CD4-positive, alpha-beta T cell (primary cell): Measurements from ENCODE around the gene ARMC9. TPM values are rescaled to one million over a fixed set of nuclear protein-coding genes. Genes with fewer than 3 reads are reported as not detected.

Experiments used
- ATAC-seq: fragments of 200-7000 bp; cut with Tn5 transposase; one replicate; pipeline ENCODE4 v1.10.0; 2022; ENCODE audit warnings: mild to moderate bottlenecking; ENCODE audit not compliant: poor library complexity
- CTCF ChIA-PET: fragments of 350-600 bp; sonication (Branson Sonifier 250); formaldehyde crosslinking; loops from one replicate; lab custom pipeline; 2021; ENCODE audit warnings: antibody characterized with exemption, inconsistent platforms; lab: Charles Lee
- POLR2A ChIA-PET: fragments of 350-600 bp; sonication (Branson Sonifier 250); formaldehyde crosslinking; loops from one replicate; lab custom pipeline; 2021; ENCODE audit warnings: antibody characterized with exemption, inconsistent platforms; lab: Charles Lee
- DNase-seq, 14 experiments: peaks; one replicate each; pipeline ENCODE4 v3.0.0-alpha.2; 2013 to 2020; ENCODE audit warnings: mixed read lengths in 2 of 14
- H3K27ac ChIP-seq, 2 donors: one replicate each; pipeline versions ENCODE4 v1.5.1 to v1.7.0; 2013; ENCODE audit warnings: low read length in 2 of 2, low read depth in 1 of 2, mild to moderate bottlenecking in 1 of 2
- H3K27me3 ChIP-seq, 2 experiments: 1 replicate in 1 of 2; 2 replicates in 1 of 2; pipeline versions ENCODE4 v1.6.1 to v1.7.0; 2013; ENCODE audit warnings: low read length in 2 of 2, control low read depth in 1 of 2, mild to moderate bottlenecking in 1 of 2, moderate library complexity in 1 of 2; ENCODE audit not compliant: insufficient read depth in 2 of 2, control insufficient read depth in 1 of 2
- H3K36me3 ChIP-seq: one replicate; pipeline ENCODE4 v1.6.1; 2013; ENCODE audit warnings: low read length, control low read depth; ENCODE audit not compliant: insufficient read depth
- H3K4me1 ChIP-seq: one replicate; pipeline ENCODE4 v1.6.1; 2013; ENCODE audit warnings: low read length, control low read depth; ENCODE audit not compliant: insufficient read depth
- H3K4me3 ChIP-seq: one replicate; pipeline ENCODE4 v1.5.1; 2013; ENCODE audit warnings: mild to moderate bottlenecking, low read length, moderate library complexity
- H3K9me3 ChIP-seq, 2 experiments: 1 replicate in 1 of 2; 2 replicates in 1 of 2; pipeline versions ENCODE4 v1.6.1 to v1.7.0; 2013; ENCODE audit warnings: low read length in 2 of 2, mild to moderate bottlenecking in 2 of 2, control low read depth in 1 of 2, moderate library complexity in 1 of 2; ENCODE audit not compliant: control insufficient read depth in 1 of 2, insufficient read depth in 1 of 2
- H3K27ac Mint-ChIP-seq: one replicate; pipeline ENCODE4 v1.8.0; 2020; ENCODE audit warnings: mixed read lengths
- H3K27me3 Mint-ChIP-seq: one replicate; pipeline ENCODE4 v1.8.0; 2021; ENCODE audit warnings: mixed read lengths
- H3K36me3 Mint-ChIP-seq: one replicate; pipeline ENCODE4 v1.8.0; 2021; ENCODE audit warnings: low read depth, mixed read lengths
- H3K4me1 Mint-ChIP-seq: one replicate; pipeline ENCODE4 v1.8.0; 2021; ENCODE audit warnings: low read depth, mixed read lengths
- H3K4me3 Mint-ChIP-seq: one replicate; pipeline ENCODE4 v1.8.0; 2020; ENCODE audit warnings: mild to moderate bottlenecking, mixed read lengths
- H3K9me3 Mint-ChIP-seq: one replicate; pipeline ENCODE4 v1.8.0; 2020; ENCODE audit warnings: mixed read lengths
- intact Hi-C, 2 experiments: fragments of 100-400 bp; cut with DNase I in 1 of 2; cut with micrococcal nuclease in 1 of 2; formaldehyde crosslinking; loops; one replicate each; pipeline versions ENCODE4 v1.15.1 to v1.9.0; 2023 to 2025; cut with DNase I, micrococcal nuclease
- total RNA-seq, 174 experiments: library from RNA in 2 of 174; stranded (reverse) in 2 of 174; gene quantifications; one replicate each; pipeline ENCODE4 v1.2.3 and lab custom pipeline; 2021 to 2026
- TF ChIP-seq, protein P1 (sequence below): fragments of 200-600 bp; IDR thresholded peaks from one replicate; pipeline ENCODE4 v1.8.0; 2022; ENCODE audit warnings: antibody characterized with exemption, mild to moderate bottlenecking

ARMC9 gene
- total RNA-seq, 2 experiments from 2014 or later, result 0.16 to 0.42 TPM

DNA sequence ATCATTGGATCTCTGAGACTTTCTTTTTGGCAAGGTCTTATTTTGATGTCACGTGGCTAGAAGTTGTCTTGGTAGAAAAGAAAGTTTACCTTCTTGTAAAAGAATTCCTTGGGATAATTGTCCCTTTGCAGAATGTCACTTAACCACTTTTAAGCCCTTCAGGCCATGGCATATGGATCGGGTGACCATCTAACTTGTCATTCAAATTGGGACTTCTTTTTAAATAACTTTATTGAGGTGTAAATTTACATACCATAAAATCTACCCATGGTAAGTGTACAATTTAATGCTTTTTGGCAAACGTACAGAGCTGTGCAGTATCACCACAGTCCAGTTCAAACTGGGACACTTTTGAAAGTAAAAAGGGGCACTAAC, 24.6 kb downstream of the ARMC9 start:
- Histone ChIP-seq H3K4me1 (no peaks in the 10 kb centered on the region), H3K27ac (no peak overlapping the region), H3K36me3 (no peaks in the 10 kb centered on the region), H3K4me3 (no peak overlapping the region), H3K9me3 (no peaks in the 10 kb centered on the region), H3K27me3 (no peaks in the 10 kb centered on the region)
- Mint-ChIP-seq H3K36me3 (no peaks in the 10 kb centered on the region), H3K27ac (no peak overlapping the region), H3K27me3 (no peaks in the 10 kb centered on the region), H3K4me3 (no peak overlapping the region), H3K9me3 (no peaks in the 10 kb centered on the region), H3K4me1 (no peaks in the 10 kb centered on the region)
- intact Hi-C loops, result no loop called here
- no peak for ATAC-seq
- no peak for DNase-seq
- ChIA-PET POLR2A (no interaction called here), CTCF (no interaction called here)
- TF ChIP-seq, protein P1, sequence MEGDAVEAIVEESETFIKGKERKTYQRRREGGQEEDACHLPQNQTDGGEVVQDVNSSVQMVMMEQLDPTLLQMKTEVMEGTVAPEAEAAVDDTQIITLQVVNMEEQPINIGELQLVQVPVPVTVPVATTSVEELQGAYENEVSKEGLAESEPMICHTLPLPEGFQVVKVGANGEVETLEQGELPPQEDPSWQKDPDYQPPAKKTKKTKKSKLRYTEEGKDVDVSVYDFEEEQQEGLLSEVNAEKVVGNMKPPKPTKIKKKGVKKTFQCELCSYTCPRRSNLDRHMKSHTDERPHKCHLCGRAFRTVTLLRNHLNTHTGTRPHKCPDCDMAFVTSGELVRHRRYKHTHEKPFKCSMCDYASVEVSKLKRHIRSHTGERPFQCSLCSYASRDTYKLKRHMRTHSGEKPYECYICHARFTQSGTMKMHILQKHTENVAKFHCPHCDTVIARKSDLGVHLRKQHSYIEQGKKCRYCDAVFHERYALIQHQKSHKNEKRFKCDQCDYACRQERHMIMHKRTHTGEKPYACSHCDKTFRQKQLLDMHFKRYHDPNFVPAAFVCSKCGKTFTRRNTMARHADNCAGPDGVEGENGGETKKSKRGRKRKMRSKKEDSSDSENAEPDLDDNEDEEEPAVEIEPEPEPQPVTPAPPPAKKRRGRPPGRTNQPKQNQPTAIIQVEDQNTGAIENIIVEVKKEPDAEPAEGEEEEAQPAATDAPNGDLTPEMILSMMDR, result no peak

- Histone ChIP-seq H3K27ac (no peak overlapping the region), H3K4me3 (no peak overlapping the region), H3K4me1 (no peaks in the 10 kb centered on the region), H3K9me3 (no peaks in the 10 kb centered on the region), H3K27me3 (no peaks in the 10 kb centered on the region), H3K36me3 (no peaks in the 10 kb centered on the region)
- Mint-ChIP-seq H3K4me1 (no peaks in the 10 kb centered on the region), H3K9me3 (no peaks in the 10 kb centered on the region), H3K27ac (no peak overlapping the region), H3K4me3 (no peak overlapping the region), H3K36me3 (no peaks in the 10 kb centered on the region), H3K27me3 (no peaks in the 10 kb centered on the region)
- TF ChIP-seq, protein P1, result no peak
- intact Hi-C loops, result no loop called here
- ATAC-seq (no peak), DNase-seq (no peak)
- CTCF ChIA-PET, result no interaction called here
- POLR2A ChIA-PET, result interaction anchor here (1.0 kb wide), 1 partner anchor 228 kb away, joined by 3 read pairs; no protein-coding TSS in a partner anchor
Observed at GRCh38 chr2:231223458-231223976, 25.1 kb downstream of the ARMC9 start.

- ATAC-seq (peak; percentile 97), DNase-seq (peak in 11 of 14 experiments; percentile 2 to 74 (median 16))
- Mint-ChIP-seq H3K4me3 (no peak overlapping the region), H3K9me3 (no peaks in the 10 kb centered on the region), H3K27ac (no peak overlapping the region), H3K27me3 (no peaks in the 10 kb centered on the region), H3K4me1 (no peaks in the 10 kb centered on the region), H3K36me3 (no peaks in the 10 kb centered on the region)
- TF ChIP-seq, protein P1, result peak; percentile 48
- POLR2A ChIA-PET, result interaction anchor here (1.0 kb wide), 1 partner anchor 224 kb away, joined by 3 read pairs; no protein-coding TSS in a partner anchor
- Histone ChIP-seq H3K4me1 (no peaks in the 10 kb centered on the region), H3K4me3 (no peak overlapping the region), H3K9me3 (no peaks in the 10 kb centered on the region), H3K27ac (no peak overlapping the region), H3K36me3 (no peaks in the 10 kb centered on the region), H3K27me3 (no peaks in the 10 kb centered on the region)
- CTCF ChIA-PET, result interaction anchor here (0.6 to 1.7 kb wide), 3 partner anchors 16 to 224 kb away, joined by 3 to 6 read pairs (median 3); no protein-coding TSS in a partner anchor
- intact Hi-C loops, result loop anchor here (1.0 to 5.0 kb wide), 4 partner anchors 223 to 330 kb away; no protein-coding TSS in a partner anchor
Observed at GRCh38 chr2:231227310-231228162, 29.1 kb downstream of the ARMC9 start.
